ENCODE measurements around the gene HSBP1.

- TF ChIP-seq EZH2 (IDR thresholded peaks at IDR 0.05), result no peak
- no peak for TF ChIP-seq POLR2AphosphoS5 (IDR thresholded peaks at IDR 0.05; ENCODE audit: borderline replicate concordance, low read depth, low read length)
These were observed 54.9 kb downstream of the HSBP1 start for GRCh38 chr16:83862661-83863060.
